HG02870 (cell line): Measurements from ENCODE around the gene LCN10.
"Not testable (repeated sequence)": the region's sequence is repeated elsewhere in the genome, so short reads cannot be mapped to it uniquely, and the experiment has no call there.

Experiments used
- ATAC-seq: cut with Tn5 transposase; IDR thresholded peaks from one replicate; pipeline ENCODE4 v1.9.1; 2021; ENCODE audit warnings: mild to moderate bottlenecking, moderate library complexity; ENCODE audit not compliant: unreplicated experiment

Gene LCN10

DNA sequence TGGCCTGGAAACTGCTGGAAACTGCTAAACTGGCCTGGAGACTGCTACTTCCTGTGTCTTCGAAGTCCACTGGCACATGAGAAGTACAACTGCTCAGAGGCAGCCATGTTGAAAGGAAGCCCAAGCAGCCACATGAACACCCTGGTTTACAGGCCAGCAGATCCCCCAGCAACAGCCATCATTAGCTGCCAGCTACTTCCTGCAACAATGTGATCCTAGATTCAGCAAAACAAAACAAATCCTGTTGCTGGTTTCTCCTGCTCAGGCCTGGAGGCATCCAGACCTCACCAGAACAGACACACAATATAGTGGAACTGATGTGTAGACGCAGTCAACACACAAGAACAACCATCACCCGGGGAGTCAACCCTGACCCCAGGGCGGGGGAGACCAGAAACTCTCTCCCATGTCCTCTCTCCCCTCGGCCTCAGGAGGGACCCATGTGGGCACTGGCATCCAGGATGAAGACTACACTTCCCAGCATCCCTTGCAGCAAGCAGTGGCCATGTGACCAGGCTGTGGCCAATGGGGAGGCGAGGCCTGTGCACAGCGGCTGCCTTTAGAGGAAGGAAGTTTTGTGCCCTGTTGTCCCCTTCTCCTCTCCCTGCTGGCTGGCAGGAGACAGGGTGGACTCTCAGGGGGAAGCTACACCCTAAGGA, 30.8 kb upstream of the LCN10 start:
- ATAC-seq = no peak

DNA sequence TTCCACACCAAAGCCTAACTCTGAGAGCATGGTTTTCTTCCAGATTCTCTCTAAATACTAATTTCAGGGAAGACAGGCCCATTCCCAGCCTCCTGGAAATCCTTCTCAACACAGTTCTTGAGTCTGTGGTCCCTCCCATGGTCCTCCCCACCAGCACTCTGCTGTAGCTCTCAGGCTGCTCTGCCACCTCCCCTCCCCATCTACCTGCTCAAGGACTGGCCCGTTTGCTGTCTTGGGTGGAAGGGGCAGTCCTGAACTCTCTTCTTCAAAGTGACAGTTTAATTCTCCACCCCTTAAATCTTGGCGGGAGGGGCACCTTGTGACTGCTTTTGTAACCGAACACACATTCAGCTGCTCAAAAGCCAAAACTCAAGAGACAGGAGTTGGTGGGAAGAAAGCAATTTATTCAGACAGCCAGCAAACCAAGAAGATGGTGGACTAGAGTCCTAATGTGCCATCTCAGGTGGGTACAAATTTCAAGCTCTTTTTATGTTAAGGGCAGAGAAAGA, 29.2 kb upstream of the LCN10 start:
- no peak for ATAC-seq

DNA sequence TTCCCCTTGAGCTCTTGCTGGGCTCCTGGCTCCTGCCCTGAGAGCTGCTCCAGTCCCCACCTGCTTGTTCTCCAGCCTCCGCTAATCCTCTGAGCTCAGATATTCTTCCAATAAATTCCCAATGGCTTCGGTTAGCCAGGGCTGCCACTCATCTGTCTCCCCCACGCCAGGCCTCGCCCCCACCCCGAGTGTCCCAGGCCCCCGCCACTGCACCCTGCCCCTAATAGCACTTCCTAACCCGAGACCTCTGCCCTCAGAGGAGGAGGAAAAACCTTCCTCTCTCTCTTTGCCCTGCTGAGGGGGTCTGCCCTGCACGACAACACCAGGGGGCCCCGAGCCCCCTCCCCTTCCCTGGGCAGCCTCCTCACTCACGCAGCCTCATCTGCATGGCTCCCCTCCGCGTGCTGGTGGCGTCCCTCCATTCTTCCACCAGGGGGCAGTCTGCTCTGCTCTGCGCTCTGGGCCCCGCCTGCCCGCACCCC, 27.0 kb upstream of the LCN10 start:
- ATAC-seq = no peak

DNA sequence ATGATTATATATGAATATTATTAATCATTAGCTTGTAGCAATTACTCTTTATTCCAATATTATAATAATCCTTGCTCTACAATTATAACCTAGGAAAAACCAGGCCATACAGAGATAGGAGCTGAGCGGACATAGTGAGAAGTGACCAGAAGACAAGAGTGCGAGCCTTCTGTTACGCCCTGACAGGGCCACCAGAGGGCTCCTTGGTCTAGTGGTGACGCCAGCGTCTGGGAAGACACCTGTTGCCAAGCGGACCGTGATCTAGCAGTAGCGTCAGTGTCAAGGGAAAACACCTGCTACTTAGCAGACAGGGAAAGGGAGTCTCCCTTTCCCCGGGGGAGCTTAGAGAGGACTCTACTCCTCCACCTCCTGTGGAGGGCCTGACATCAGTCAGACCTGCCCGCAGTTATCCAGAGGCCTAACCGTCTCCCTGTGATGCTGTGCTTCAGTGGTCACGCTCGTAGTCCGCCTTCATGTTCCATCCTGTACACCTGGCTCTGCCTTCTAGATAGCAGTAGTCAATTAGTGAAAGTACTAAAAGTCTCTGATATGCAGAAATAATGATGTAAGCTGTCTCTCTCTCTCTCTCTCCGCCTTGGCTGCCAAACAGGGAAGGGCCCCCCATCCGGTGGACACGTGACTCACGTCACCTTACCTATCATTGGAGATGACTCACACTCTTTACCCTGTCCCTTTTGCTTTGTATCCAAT, 23.8 kb upstream of the LCN10 start:
- ATAC-seq = not testable (repeated sequence)

DNA sequence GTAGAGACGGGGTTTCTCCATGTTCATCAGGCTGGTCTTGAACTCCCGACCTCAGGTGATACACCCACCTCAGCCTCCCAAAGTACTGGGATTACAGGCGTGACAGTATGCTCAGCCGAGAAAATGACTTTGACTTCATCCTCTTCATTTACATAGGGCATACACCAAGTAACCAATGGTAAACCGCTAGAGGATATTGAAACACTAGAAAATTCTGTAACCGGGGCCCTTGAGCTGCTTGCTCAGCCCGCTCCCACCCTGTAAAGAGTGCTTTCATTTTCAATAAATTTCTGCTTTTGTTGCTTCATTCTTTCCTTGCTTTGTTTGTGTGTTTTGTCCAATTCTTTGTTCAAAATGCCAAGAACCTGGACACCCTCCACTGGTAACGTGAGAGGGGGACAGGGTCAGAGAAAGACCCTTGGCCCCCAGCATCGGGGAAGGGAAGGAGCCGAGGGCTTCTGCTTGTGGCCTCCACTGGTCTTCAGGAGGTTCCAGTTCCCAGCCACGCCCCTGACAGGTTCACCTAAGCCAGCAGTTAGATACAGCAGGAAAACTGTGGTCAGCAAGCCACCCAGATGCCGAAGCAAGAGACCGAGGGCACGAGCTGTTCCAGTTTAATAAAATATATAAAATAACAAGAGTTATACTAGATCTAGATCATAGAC, 23.1 kb upstream of the LCN10 start:
- peak; percentile 56 for ATAC-seq

DNA sequence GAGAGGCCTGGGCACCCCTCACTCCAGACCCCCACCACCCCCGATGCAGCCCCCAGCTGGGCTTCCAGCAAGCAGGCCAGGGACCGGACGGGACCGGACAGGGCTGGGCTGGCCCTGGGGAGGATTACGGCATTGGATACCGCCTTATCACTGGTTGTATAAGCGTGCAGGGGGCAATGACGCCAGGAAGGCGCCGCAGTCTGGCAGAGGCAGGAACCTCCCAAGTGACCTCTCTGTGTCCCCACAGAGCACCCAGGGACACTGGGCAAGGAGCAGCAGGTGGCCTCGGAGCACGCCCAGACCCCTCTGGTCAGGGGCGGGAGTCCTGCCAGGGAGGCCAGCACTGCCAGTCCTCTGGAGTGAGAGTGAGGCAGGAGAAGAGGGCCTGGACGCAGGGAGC, 22.3 kb upstream of the LCN10 start:
- ATAC-seq = no peak

DNA sequence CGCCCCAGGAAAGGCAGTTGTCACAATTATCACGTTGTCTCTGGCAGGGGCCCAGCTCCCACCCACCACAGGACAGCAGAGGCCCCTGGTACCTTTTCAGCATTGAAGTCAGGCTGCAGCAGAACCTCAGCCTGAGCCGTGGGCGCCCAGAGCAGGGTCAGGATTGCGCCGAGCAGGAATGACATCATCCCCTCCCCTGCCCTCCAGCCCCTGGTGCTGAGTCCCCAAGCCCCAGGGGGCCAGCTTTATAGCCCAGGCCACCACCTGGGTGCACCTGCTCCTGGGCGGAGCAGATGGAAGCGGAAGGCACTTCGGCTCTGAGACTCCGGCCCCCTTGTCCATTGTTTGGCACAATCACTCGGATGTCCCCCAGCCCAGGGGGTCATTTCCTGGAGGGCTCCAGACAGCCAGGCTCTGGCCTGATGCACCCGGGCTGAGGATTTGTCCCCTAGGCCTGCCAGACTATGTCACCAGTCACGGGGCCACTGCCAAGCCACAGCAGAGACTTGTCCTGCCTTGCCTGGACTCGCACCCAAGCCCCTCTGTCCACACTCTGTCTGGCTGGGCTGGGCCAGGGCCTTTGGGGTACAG, 21.7 kb upstream of the LCN10 start, which contains the start of gene LCN15:
LCN15 (minus strand) TSS at position 218 of the 591 bp plus-strand sequence; CDS start at position 188, 30 bp downstream.
- no peak for ATAC-seq

DNA sequence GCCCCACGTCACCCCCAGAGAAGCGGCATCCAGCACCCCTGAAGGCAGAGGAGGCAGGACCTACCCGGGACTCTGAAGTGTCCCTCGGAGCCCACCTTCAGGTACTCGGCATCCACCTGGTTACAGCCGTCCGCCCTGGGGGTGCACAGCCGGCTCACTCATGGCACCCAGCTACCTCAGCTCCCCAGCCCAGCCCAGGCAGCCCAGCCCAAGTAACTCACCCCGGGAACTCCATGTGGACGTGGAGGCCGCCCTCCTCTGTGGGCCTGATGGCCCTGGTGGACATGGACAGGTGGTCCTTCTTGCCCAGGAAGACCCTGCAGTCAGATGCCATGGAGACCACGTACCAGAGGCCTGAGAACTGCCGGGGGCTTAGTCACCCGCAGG, 20.9 kb upstream of the LCN10 start:
- no peak for ATAC-seq

DNA sequence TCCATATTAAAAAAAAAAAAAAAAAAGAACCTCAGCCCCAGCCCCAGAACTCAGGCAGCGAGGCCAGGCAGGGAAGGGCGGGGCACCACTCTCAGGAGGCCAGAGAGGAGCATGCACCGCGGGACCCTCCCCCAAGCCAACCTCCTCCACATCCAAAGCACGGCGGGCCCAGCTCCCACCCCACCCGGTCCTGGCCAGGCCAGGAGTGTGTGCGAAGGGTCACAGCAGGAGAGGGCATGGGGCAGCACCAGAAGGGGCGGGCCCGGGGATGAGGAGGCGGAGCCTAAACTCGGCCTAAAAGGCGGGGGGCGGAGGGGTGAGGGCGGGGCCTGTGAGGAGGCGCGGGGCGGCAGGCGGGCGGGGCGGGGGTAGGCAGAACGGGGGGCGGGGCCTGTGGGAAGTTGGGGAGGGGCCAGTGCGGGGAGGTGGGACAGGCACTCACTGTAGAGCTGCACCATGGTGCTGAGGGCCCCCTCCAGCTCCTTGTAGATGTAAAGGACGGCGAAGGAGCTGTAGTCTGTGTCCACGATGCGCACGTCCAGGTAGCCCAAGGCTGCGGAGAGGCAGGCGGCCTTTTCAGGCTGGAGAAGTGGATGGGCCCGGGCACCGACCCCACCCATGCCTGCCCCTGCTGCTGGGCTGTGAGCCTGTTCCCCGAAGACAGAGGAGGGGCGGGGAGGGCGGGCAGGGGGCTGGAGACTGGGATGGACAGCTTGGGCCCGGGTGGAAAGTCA, 20.3 kb upstream of the LCN10 start:
- ATAC-seq = no peak

DNA sequence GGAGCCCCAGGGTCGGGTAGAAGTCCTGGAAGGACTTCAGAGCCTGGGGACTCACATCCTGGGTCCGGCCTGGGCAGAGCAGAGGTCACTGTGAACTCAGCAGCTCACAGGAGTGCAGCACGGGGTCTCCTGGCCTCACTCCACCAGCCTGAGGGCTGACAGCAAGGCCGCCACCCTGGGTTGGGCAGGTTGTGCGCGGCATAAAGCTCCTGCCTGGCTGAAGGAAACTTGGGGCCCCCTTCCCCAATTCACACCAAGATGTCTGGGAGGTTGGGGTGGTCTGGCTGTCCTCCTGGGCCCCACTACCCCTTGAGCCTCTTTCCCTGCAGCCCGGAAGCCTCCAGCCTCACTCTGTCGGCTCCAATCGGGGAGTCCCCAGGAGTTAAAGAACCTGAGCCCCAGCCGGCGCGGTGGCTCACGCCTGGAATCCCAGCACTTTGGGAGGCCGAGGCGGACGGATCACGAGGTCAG, 19.5 kb upstream of the LCN10 start:
- ATAC-seq = no peak

DNA sequence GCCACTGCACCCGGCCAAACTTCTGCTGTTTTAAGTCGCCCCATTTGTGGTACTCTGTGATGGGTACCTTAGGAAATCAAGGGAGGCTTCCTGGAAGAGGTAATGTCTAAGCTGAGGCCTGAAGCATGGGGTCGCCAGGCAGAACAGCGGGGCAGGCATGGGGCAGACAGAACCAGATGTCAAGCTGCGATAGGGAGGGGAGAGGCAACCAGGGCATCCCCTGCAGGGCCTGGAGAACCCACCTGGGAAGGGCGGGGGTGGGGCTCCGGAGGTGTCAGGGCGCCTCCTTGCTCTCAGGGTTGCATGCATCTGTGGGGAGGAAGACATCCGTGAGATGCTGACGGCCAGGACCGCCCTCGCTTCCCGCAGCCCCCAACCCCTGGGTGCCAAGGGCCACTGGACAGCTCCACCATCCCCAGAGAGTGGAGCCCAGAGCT, 18.8 kb upstream of the LCN10 start:
- no peak for ATAC-seq

DNA sequence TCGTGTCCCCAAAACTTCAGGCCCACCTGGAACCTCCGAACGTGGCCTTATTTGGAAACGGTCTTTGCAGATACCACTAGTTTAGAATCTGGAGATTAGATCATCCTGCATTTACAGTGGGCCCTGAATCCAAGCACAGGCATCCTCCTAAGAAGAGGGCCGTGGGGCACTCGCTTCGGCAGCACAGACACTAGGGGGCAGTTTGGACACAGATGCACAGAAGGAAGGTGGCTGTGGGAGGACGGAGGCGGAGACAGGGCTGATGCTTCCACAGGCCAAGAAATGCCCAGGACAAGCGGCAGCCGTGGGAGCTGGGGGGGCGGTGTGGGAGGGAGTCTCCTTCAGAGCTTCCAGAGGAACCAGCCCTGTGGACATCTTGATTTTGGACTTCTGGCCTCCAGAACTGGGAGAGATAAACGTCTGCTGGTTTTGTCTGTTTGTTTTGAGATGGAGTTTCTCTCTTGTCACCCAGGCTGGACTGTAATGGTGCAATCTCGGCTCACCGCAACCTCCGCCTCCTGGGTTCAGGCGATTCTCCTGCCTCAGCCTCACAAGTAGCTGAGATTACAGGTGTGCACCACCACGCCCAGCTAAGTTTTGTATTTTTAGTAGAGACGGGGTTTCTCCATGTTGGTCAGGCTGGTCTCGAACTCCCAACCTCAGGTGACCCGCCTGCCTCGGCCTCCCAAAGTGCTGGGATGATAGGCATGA, 18.2 kb upstream of the LCN10 start:
- ATAC-seq = not testable (repeated sequence)

DNA sequence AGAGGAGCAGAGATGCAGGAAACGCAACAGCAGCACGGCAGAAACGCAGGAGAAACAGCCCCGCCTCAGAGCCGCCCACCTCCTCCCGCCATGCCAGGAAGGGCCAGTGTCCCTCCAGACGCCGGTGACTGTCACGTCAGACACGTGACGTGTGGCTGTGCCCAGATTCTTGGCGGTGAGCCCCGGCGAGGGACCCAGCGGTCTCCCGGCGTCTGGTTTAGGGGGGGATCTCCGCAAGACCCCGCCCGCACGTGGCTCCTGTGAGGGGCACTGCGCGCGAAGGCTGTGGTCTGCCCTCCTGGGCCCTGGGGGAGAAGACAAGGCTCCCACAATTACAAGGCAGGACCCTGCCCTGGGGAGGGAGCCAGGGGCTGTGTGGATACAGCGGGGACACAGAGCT, 17.7 kb upstream of the LCN10 start:
- ATAC-seq = no peak

DNA sequence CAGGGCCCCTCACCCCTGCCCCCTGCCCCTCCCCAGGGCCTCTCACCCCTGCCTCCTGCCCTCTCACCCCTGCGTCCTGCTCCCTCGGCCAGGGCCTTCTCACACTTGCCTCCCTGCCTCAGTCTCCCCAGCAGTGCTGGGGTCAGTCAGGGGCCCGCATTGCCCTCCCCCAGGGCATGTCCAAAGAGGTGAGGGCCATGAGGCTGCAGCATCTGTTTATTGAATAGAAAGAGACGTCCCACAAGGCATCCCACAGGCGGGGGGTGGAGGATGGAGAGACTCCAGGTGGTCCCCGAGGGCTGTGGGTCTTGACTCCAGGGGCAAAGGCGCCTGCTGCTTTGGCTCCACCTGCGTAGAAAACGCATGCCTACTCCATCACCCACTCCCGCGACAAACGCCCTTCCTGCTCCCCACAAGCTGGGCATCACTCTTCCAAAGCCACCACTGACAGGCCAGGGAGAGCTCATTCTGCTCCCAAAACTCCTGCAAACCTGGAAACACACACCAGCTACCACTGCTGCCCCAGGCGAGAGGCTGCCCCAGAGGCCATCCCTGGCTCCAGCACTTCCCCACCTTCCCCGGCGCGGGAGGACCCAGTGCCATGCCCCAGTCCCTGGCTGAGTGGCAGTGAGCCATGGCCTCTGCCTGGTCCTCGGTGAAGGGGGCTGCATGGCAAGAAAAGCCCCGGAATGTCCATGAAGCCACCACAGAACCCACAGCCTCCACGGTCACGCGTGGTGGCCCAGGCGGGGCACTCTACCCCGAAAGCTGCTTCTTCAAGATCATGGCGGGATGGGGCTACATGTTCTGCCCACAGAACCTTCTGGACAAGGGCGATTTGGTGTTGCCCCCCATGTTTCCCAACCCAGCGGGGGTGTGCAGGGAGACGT, 16.9 kb upstream of the LCN10 start:
- no peak for ATAC-seq

DNA sequence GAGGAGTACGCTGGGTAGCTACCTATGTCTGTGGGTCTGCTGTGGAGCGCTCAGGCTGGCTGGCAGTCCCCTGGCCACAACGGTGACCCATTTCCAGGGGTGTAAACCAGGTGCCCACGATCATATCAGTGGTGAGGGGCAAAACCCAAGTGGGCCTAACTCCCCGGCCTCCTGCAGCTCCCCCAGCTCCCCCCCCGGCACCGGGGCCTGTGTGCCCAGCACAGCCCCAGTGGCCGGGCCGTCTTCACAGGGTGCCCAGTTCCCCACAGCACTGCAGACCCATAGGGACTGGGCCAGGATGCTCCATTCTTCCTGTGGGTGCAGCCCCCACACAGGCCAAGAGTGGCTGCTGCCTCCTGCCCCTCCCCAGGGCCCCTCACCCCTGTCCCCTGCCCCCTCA, 16.3 kb upstream of the LCN10 start:
- ATAC-seq = no peak

DNA sequence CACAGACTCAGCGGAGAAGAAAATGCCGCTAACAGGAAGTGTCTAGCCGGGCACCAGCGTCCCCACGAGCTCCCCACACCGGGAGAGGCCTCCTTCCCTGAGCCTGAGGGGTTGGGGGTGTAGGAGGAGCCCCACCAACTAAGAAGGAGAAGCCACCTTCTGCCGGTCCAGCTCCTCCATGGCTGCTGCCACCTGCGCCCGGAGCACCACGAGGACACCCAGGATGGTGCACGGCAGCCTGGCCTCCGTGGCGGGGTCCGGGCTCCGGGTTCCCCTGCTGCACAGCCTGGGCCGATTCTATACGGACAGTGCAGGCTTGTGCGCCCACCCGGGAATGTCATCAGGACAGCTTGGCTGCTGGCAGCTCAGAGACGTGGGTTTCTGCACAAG, 15.0 kb upstream of the LCN10 start:
- ATAC-seq = no peak

DNA sequence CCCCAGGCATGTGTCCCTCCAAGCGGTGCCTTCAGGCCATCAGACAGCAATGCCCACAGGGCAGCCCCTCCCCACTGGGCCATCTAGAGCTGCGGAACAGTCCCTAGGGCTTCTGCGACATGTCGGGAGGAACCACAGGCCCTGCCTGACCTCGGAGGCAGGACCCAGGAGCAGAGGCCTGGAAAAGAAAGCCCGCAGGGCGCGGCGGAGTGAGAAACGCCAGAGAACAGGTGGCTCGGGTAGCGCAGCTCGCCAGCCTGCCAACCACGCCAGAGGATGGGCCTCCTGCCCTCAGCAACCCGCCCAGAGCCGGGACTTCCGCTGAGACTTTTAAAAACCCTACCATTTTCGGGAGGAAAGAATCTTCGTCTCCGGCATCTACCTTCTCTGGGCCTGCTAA, 14.6 kb upstream of the LCN10 start:
- ATAC-seq = no peak

DNA sequence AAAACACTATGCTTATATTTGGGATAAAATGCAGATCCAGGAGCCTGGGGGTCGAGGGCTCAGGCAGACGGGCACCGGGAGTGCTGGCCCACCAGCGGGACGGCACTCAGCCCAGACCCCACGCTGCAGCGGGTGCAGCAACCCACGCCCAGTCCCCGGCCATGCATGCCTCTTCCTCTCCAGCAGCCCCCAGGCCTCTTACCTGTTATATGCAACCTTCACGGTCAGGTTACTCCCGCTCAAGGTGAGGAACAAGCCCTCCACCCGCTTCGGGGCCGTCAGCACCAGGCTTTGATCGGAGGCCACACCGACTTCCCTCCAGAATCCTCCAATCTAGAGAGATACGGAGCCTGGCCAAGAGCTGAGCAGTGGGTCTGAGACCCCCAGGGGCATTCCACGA, 14.1 kb upstream of the LCN10 start:
- ATAC-seq = no peak

DNA sequence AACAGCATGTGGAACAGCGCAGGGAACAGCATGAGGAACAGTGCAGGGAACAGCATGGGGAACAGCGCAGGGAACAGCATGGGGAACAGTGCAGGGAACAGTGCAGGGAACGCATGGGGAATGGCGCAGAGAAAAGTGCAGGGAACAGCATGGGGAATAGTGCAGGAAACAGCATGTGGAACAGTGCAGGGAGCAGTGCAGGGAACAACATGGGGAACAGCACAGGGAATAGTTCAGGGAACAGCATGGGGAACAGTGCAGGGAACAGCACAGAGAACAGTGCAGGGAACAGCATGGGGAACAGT, 13.3 kb upstream of the LCN10 start:
- ATAC-seq = no peak
